ENCODE results near the gene ASPHD2. TPM values are rescaled to one million over a fixed set of nuclear protein-coding genes. Genes with fewer than 3 reads are reported as not detected.

The ASPHD2 gene
- total and polyA plus RNA-seq, 2 donors = 2.1 to 2.9 TPM

DNA sequence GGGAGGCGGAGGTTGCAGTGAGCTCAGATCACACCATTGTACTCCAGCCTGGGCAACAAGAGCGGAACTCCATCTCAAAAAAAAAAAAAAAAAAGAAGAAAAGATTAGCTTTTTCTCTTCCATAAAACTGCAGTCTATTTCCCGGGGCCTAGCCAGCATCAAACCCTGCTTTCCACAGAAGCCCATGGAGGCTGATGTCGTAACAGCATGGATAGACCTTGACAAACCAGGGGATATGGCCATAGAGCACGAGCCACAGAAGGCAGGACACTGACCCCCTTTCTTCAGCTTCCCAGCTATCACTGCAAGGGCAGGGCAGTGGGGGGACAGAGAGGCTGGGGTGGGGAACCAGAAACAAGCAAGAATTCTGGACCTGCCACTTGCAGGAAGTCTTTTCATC lies 33.0 kb downstream of the ASPHD2 start:
- Histone ChIP-seq H3K36me3 (ENCODE audit: control insufficient read depth in 2 of 2, insufficient read depth in 2 of 2, low read length in 1 of 2) (peaks cover 68 to 75% of the 10 kb centered on the region in 2 donors), H3K9me3 (ENCODE audit: control insufficient read depth in 2 of 2, insufficient read depth in 1 of 2, low read length in 1 of 2) (no peaks in the 10 kb centered on the region), H3K27ac (ENCODE audit: low read depth in 1 of 2, low read length in 1 of 2) (no peak overlapping the region), H3K4me3 (ENCODE audit: low read length in 2 of 2) (no peak overlapping the region), H3K27me3 (ENCODE audit: control insufficient read depth in 2 of 2, insufficient read depth in 1 of 2, low read length in 1 of 2) (no peaks in the 10 kb centered on the region), H3K4me1 (ENCODE audit: control insufficient read depth in 2 of 2, insufficient read depth in 2 of 2, low read length in 2 of 2) (no peaks in the 10 kb centered on the region)
- DNase-seq (ENCODE audit: low read depth in 6 of 9, low spot score in 9 of 9) = no peak
- 96% methylated on average over 5 of the region's 5 CpGs for WGBS

DNA sequence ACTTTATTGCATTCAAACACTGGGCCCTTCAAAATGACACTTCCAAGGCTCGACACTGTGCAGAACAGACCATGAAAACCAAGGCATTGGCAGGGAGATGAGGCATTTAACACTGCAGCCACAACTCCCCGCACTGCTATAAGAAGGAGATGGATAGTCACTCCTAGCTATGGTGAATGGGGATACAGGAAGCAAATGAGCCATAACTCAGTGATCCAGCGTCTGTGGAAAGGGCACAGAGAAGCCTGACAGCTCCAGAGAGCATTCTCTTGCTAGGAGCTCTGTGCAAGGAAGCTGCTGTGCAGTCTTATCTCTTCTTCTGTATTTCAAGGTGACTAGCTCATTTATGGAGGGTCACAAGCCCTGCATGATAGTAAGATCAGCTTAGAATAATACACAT lies 33.6 kb downstream of the ASPHD2 start:
- Histone ChIP-seq H3K4me1 (ENCODE audit: control insufficient read depth in 2 of 2, insufficient read depth in 2 of 2, low read length in 2 of 2) (no peaks in the 10 kb centered on the region), H3K27ac (ENCODE audit: low read depth in 1 of 2, low read length in 1 of 2) (no peak overlapping the region), H3K36me3 (ENCODE audit: control insufficient read depth in 2 of 2, insufficient read depth in 2 of 2, low read length in 1 of 2) (peaks cover 65 to 76% of the 10 kb centered on the region in 2 donors), H3K4me3 (ENCODE audit: low read length in 2 of 2) (no peak overlapping the region), H3K9me3 (ENCODE audit: control insufficient read depth in 2 of 2, insufficient read depth in 1 of 2, low read length in 1 of 2) (no peaks in the 10 kb centered on the region), H3K27me3 (ENCODE audit: control insufficient read depth in 2 of 2, insufficient read depth in 1 of 2, low read length in 1 of 2) (no peaks in the 10 kb centered on the region)
- WGBS = 95% methylated on average over 3 of the region's 3 CpGs
- no peak for DNase-seq (ENCODE audit: low read depth in 6 of 9, low spot score in 9 of 9)

DNA sequence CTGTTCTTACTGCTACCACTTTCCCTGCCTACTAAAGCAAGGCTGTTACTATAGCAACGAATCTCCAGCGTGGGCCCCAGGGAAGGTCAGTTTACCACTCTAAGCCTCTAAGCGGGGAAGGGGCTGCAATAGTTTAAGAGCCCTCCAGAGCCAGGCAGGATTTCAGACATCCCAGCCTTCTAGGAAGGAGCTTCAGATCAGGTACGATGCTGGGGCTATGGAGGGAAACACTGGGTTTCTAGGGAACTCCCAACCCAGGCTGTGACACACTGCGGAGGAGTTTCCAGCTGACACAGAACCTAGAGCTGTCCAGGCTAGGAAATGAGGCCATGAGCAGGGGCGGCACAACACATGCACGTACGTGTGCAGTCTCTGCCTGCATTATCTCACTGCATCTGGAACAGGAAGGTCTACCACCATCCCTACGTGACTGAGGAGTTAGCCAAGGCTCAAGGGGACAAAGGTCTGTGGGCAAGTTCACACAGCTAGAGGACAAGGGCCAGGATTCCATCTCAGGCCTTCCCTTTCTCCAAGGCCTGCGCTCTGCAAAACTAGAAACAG lies 34.1 kb downstream of the ASPHD2 start:
- H3K4me3 ChIP-seq (ENCODE audit: low read length in 2 of 2) = no peak overlapping the region
- DNase-seq (ENCODE audit: low read depth in 6 of 9, low spot score in 9 of 9) = no peak
- peaks cover 64 to 74% of the 10 kb centered on the region in 2 donors for H3K36me3 ChIP-seq (ENCODE audit: control insufficient read depth in 2 of 2, insufficient read depth in 2 of 2, low read length in 1 of 2)
- H3K4me1 ChIP-seq (ENCODE audit: control insufficient read depth in 2 of 2, insufficient read depth in 2 of 2, low read length in 2 of 2) = no peaks in the 10 kb centered on the region
- WGBS = 97% methylated on average over 10 of the region's 10 CpGs
- no peaks in the 10 kb centered on the region for H3K27me3 ChIP-seq (ENCODE audit: control insufficient read depth in 2 of 2, insufficient read depth in 1 of 2, low read length in 1 of 2)
- no peaks in the 10 kb centered on the region for H3K9me3 ChIP-seq (ENCODE audit: control insufficient read depth in 2 of 2, insufficient read depth in 1 of 2, low read length in 1 of 2)
- no peak overlapping the region for H3K27ac ChIP-seq (ENCODE audit: low read depth in 1 of 2, low read length in 1 of 2)

DNA sequence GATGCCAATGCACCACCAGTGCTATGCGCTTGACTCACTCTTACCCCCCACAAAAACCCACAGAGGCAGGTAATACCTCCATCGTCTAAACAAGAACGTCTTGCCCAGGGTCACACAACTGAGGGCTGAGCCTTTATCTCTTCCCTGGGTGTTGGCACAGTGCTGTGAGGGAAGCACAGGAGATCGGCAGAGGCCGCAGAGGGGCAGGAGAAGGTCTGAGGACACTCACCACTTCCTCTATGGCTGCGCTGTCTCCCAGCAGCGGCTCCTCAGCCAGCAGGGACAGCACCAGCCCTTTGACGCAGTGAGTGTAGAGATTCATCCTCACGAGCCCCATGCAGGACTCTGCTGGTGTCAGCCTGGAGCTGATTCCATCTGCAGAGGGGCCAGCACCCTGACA lies 34.6 kb downstream of the ASPHD2 start:
- Histone ChIP-seq H3K36me3 (ENCODE audit: control insufficient read depth in 2 of 2, insufficient read depth in 2 of 2, low read length in 1 of 2) (peaks cover 66 to 76% of the 10 kb centered on the region in 2 donors), H3K4me1 (ENCODE audit: control insufficient read depth in 2 of 2, insufficient read depth in 2 of 2, low read length in 2 of 2) (no peaks in the 10 kb centered on the region), H3K27me3 (ENCODE audit: control insufficient read depth in 2 of 2, insufficient read depth in 1 of 2, low read length in 1 of 2) (no peaks in the 10 kb centered on the region), H3K9me3 (ENCODE audit: control insufficient read depth in 2 of 2, insufficient read depth in 1 of 2, low read length in 1 of 2) (no peaks in the 10 kb centered on the region), H3K27ac (ENCODE audit: low read depth in 1 of 2, low read length in 1 of 2) (no peak overlapping the region), H3K4me3 (ENCODE audit: low read length in 2 of 2) (no peak overlapping the region)
- no peak for DNase-seq (ENCODE audit: low read depth in 6 of 9, low spot score in 9 of 9)
- 94% methylated on average over 9 of the region's 9 CpGs for WGBS

DNA sequence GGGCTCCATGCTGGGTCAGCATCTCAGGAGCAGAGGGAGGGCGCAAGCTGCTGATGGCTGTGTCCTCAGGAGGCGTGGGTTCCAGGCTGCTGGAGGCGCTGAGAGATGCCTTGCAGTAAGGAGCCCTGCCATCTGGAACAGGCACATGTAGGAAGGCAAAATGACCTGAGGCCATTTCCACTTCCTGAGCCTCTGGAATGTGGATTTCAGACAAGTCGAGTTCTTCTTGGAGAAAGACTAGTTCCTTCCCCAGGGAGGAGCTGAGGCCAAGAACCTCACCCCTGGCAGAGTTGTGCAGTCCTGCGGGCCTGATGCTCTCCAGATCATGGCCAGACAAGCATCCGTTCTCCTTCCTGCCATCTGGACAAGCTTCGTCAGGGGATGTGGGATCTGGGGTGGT lies 35.3 kb downstream of the ASPHD2 start:
- Histone ChIP-seq H3K27me3 (ENCODE audit: control insufficient read depth in 2 of 2, insufficient read depth in 1 of 2, low read length in 1 of 2) (no peaks in the 10 kb centered on the region), H3K4me1 (ENCODE audit: control insufficient read depth in 2 of 2, insufficient read depth in 2 of 2, low read length in 2 of 2) (no peaks in the 10 kb centered on the region), H3K36me3 (ENCODE audit: control insufficient read depth in 2 of 2, insufficient read depth in 2 of 2, low read length in 1 of 2) (peaks cover 68 to 77% of the 10 kb centered on the region in 2 donors), H3K9me3 (ENCODE audit: control insufficient read depth in 2 of 2, insufficient read depth in 1 of 2, low read length in 1 of 2) (no peaks in the 10 kb centered on the region), H3K27ac (ENCODE audit: low read depth in 1 of 2, low read length in 1 of 2) (no peak overlapping the region), H3K4me3 (ENCODE audit: low read length in 2 of 2) (no peak overlapping the region)
- DNase-seq (ENCODE audit: low read depth in 6 of 9, low spot score in 9 of 9) = no peak
- WGBS = 96% methylated on average over 7 of the region's 7 CpGs

DNA sequence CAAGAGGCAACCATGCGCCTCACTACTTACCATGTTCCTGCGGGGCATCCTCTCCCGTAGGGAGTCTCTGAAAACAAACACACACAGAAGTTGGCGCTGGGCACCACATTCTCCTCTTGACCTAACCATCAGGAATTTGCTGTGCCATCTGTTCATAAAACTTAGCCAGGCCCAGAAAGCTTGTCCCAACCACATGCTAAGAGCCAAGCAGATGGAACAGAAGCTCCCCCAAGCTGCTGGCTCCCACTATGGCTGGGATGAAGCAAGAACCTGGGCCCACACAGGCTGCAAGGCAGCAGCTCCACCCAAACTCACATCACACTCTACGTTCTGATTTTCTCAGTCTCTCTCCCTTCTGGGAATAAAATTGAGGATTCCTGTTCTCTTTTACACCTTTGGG lies 37.1 kb downstream of the ASPHD2 start:
- Histone ChIP-seq H3K4me3 (ENCODE audit: low read length in 2 of 2) (no peak overlapping the region), H3K27me3 (ENCODE audit: control insufficient read depth in 2 of 2, insufficient read depth in 1 of 2, low read length in 1 of 2) (no peaks in the 10 kb centered on the region), H3K27ac (ENCODE audit: low read depth in 1 of 2, low read length in 1 of 2) (no peak overlapping the region), H3K9me3 (ENCODE audit: control insufficient read depth in 2 of 2, insufficient read depth in 1 of 2, low read length in 1 of 2) (no peaks in the 10 kb centered on the region), H3K36me3 (ENCODE audit: control insufficient read depth in 2 of 2, insufficient read depth in 2 of 2, low read length in 1 of 2) (peaks cover 82 to 84% of the 10 kb centered on the region in 2 donors), H3K4me1 (ENCODE audit: control insufficient read depth in 2 of 2, insufficient read depth in 2 of 2, low read length in 2 of 2) (no peaks in the 10 kb centered on the region)
- WGBS = 96% methylated on average over 5 of the region's 5 CpGs
- DNase-seq (ENCODE audit: low read depth in 6 of 9, low spot score in 9 of 9) = no peak

DNA sequence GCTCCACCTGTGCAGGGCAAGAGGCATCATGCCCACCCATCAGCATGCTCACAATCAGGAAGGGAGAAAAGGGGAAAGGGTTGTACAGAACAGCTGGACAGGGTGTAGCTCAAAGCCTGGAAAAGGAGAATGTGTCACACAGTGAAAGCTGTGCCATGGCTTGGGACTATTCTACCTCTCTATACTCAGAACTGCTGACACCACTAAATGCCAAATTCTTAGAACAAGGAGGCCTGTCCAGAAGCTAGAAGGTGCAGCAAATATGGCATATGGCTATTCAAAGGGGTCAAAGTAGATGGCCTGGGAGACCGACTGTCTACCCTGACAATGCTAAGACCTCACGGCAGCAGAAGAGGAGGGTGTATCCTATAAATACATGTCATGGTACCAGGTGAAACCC lies 41.7 kb downstream of the ASPHD2 start:
- Histone ChIP-seq H3K4me1 (ENCODE audit: control insufficient read depth in 2 of 2, insufficient read depth in 2 of 2, low read length in 2 of 2) (no peaks in the 10 kb centered on the region), H3K4me3 (ENCODE audit: low read length in 2 of 2) (no peak overlapping the region), H3K27me3 (ENCODE audit: control insufficient read depth in 2 of 2, insufficient read depth in 1 of 2, low read length in 1 of 2) (no peaks in the 10 kb centered on the region), H3K36me3 (ENCODE audit: control insufficient read depth in 2 of 2, insufficient read depth in 2 of 2, low read length in 1 of 2) (peaks cover 64 to 68% of the 10 kb centered on the region in 2 donors), H3K27ac (ENCODE audit: low read depth in 1 of 2, low read length in 1 of 2) (no peak overlapping the region), H3K9me3 (ENCODE audit: control insufficient read depth in 2 of 2, insufficient read depth in 1 of 2, low read length in 1 of 2) (no peaks in the 10 kb centered on the region)
- DNase-seq (ENCODE audit: low read depth in 6 of 9, low spot score in 9 of 9) = no peak
- 100% methylated on average over 2 of the region's 2 CpGs for WGBS

DNA sequence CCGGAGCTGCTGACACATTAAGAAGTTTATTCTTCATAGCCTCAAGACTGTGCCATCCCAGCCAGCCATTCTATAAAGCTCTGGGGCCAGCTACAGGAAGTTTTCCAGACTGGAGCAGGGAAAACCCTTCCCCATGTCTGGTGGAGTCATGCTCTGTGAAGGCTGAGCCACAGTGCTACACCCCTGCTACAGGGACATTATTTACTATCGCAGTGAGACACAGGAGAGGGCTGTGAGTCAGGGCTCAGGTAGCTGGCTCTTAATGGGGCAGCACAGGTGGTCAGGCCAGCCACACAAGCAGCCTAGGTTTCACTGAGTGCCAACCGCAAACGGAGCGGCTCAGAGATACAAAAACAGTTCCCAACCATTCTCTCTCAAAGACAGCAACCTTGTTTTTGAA lies 42.5 kb downstream of the ASPHD2 start:
- no peak for DNase-seq (ENCODE audit: low read depth in 6 of 9, low spot score in 9 of 9)
- Histone ChIP-seq H3K27ac (ENCODE audit: low read depth in 1 of 2, low read length in 1 of 2) (no peak overlapping the region), H3K36me3 (ENCODE audit: control insufficient read depth in 2 of 2, insufficient read depth in 2 of 2, low read length in 1 of 2) (peaks cover 57 to 66% of the 10 kb centered on the region in 2 donors), H3K4me3 (ENCODE audit: low read length in 2 of 2) (no peak overlapping the region), H3K4me1 (ENCODE audit: control insufficient read depth in 2 of 2, insufficient read depth in 2 of 2, low read length in 2 of 2) (no peaks in the 10 kb centered on the region), H3K27me3 (ENCODE audit: control insufficient read depth in 2 of 2, insufficient read depth in 1 of 2, low read length in 1 of 2) (no peaks in the 10 kb centered on the region), H3K9me3 (ENCODE audit: control insufficient read depth in 2 of 2, insufficient read depth in 1 of 2, low read length in 1 of 2) (no peaks in the 10 kb centered on the region)
- WGBS = 86% methylated on average over 5 of the region's 5 CpGs

DNA sequence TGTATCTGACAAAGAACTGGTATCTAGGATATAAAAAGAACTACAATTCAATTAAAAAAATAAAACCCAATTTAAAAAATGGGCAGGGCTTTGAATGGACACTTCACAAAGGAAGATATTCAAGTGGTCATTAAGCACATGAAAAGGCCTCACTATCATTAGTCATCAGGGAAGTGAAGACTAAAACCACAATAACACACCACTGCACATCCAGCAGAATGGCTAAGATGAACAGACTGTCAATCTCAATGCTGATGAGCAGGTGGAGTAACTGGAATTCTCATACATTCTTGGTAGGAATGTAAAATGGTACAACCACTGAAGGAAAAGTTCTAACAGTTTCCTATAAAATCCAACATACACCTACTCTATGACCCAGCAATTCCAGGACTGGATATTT lies 45.6 kb downstream of the ASPHD2 start:
- no peaks in the 10 kb centered on the region for H3K27me3 ChIP-seq (ENCODE audit: control insufficient read depth in 2 of 2, insufficient read depth in 1 of 2, low read length in 1 of 2)
- H3K36me3 ChIP-seq (ENCODE audit: control insufficient read depth in 2 of 2, insufficient read depth in 2 of 2, low read length in 1 of 2) = peaks cover 36 to 42% of the 10 kb centered on the region in 2 donors
- H3K27ac ChIP-seq (ENCODE audit: low read depth in 1 of 2, low read length in 1 of 2) = no peak overlapping the region
- H3K4me1 ChIP-seq (ENCODE audit: control insufficient read depth in 2 of 2, insufficient read depth in 2 of 2, low read length in 2 of 2) = peaks cover 0 to 16% of the 10 kb centered on the region in 2 donors
- H3K4me3 ChIP-seq (ENCODE audit: low read length in 2 of 2) = no peak overlapping the region
- no peaks in the 10 kb centered on the region for H3K9me3 ChIP-seq (ENCODE audit: control insufficient read depth in 2 of 2, insufficient read depth in 1 of 2, low read length in 1 of 2)
- no peak for DNase-seq (ENCODE audit: low read depth in 6 of 9, low spot score in 9 of 9)
